Measurements from ENCODE around the gene DOCK11.

GRCh38 chrX:118528071-118528737, 32.6 kb downstream of the DOCK11 start:
- no peak for TF ChIP-seq EZH2phosphoT487 (IDR thresholded peaks at IDR 0.05; ENCODE audit: borderline replicate concordance, low read length)
- no peak for TF ChIP-seq CTCF (conservative IDR thresholded peaks at IDR 0.05; ENCODE audit: low read depth, low read length)
